H9 (cell line): Measurements from ENCODE around the gene ERH. TPM values are rescaled to one million over a fixed set of nuclear protein-coding genes. Genes with fewer than 3 reads are reported as not detected.

Source experiments
- DNase-seq: peaks from one replicate; pipeline ENCODE4 v3.0.0-alpha.2; 2017
- H2AFZ ChIP-seq: one replicate; pipeline ENCODE4 v1.6.1; 2013; ENCODE audit warnings: mild to moderate bottlenecking, low read length, control low read depth, moderate library complexity
- H2AK5ac ChIP-seq: 2 replicates; pipeline ENCODE4 v1.6.1; 2013; ENCODE audit warnings: low read length, control low read depth, mixed read lengths; ENCODE audit not compliant: insufficient read length
- H2BK120ac ChIP-seq: one replicate; pipeline ENCODE4 v1.6.1; 2013; ENCODE audit warnings: low read depth, mild to moderate bottlenecking, low read length, control low read depth, inconsistent platforms; ENCODE audit not compliant: poor library complexity, severe bottlenecking
- H2BK12ac ChIP-seq: 2 replicates; pipeline ENCODE4 v1.6.1; 2013; ENCODE audit warnings: low read length, control low read depth, mixed read lengths, low read depth; ENCODE audit not compliant: insufficient read length
- H2BK15ac ChIP-seq: 2 replicates; pipeline ENCODE4 v1.6.1; 2013; ENCODE audit warnings: low read depth, low read length, control low read depth
- H2BK20ac ChIP-seq: one replicate; pipeline ENCODE4 v1.6.1; 2013; ENCODE audit warnings: low read depth, mild to moderate bottlenecking, low read length, control low read depth, inconsistent platforms; ENCODE audit not compliant: poor library complexity, severe bottlenecking
- H2BK5ac ChIP-seq: 2 replicates; pipeline ENCODE4 v1.6.1; 2013; ENCODE audit warnings: low read length, control low read depth, mixed read lengths; ENCODE audit not compliant: insufficient read length
- H3K14ac ChIP-seq: 2 replicates; pipeline ENCODE4 v1.6.1; 2013; ENCODE audit warnings: low read length, control low read depth; ENCODE audit not compliant: insufficient read depth
- H3K18ac ChIP-seq: 2 replicates; pipeline ENCODE4 v1.6.1; 2013; ENCODE audit warnings: low read depth, mild to moderate bottlenecking, mixed read lengths, low read length, control low read depth; ENCODE audit not compliant: insufficient read length
- H3K23ac ChIP-seq: 2 replicates; pipeline ENCODE4 v1.6.1; 2013; ENCODE audit warnings: low read length, control low read depth, mixed read lengths, low read depth; ENCODE audit not compliant: insufficient read length
- H3K23me2 ChIP-seq: 2 replicates; pipeline ENCODE4 v1.6.1; 2013; ENCODE audit warnings: low read depth, mild to moderate bottlenecking, mixed read lengths, low read length, control low read depth; ENCODE audit not compliant: insufficient read length, poor library complexity, severe bottlenecking
- H3K27ac ChIP-seq: 2 replicates; pipeline ENCODE4 v1.5.1; 2013; ENCODE audit warnings: low read length, control low read depth, mixed read lengths, low read depth; ENCODE audit not compliant: insufficient read length
- H3K27me3 ChIP-seq: 2 replicates; pipeline ENCODE4 v1.6.1; 2013; ENCODE audit warnings: low read length, control low read depth, inconsistent platforms; ENCODE audit not compliant: insufficient read depth
- H3K4ac ChIP-seq: 2 replicates; pipeline ENCODE4 v1.6.1; 2013; ENCODE audit warnings: low read depth, mild to moderate bottlenecking, control low read depth, inconsistent platforms, low read length, moderate library complexity
- H3K4me1 ChIP-seq: 2 replicates; pipeline ENCODE4 v1.6.1; 2013; ENCODE audit warnings: low read length, control low read depth, inconsistent platforms; ENCODE audit not compliant: insufficient read depth
- H3K4me2 ChIP-seq: 2 replicates; pipeline ENCODE4 v1.6.1; 2013; ENCODE audit warnings: low read length, control low read depth, mixed read lengths; ENCODE audit not compliant: insufficient read length, insufficient read depth
- H3K56ac ChIP-seq: 2 replicates; pipeline ENCODE4 v1.6.1; 2013; ENCODE audit warnings: low read depth, mild to moderate bottlenecking, mixed read lengths, low read length, control low read depth; ENCODE audit not compliant: insufficient read length
- H3K79me1 ChIP-seq: 2 replicates; pipeline ENCODE4 v1.6.1; 2013; ENCODE audit warnings: low read depth, mild to moderate bottlenecking, moderate library complexity, low read length, control low read depth, inconsistent platforms; ENCODE audit not compliant: insufficient read depth, poor library complexity, severe bottlenecking
- H3K79me2 ChIP-seq: 2 replicates; pipeline ENCODE4 v1.6.1; 2013; ENCODE audit warnings: low read length, control low read depth, inconsistent platforms; ENCODE audit not compliant: insufficient read depth
- H3K9ac ChIP-seq: 2 replicates; pipeline ENCODE4 v1.6.1; 2013; ENCODE audit warnings: low read length, control low read depth, mixed read lengths; ENCODE audit not compliant: insufficient read length; ENCODE audit errors: extremely low read depth
- H3K9me3 ChIP-seq: one replicate; pipeline ENCODE4 v1.6.1; 2013; ENCODE audit warnings: low read depth, low read length, inconsistent platforms; ENCODE audit not compliant: control insufficient read depth
- H3T11ph ChIP-seq: one replicate; pipeline ENCODE4 v1.6.1; 2013; ENCODE audit warnings: mild to moderate bottlenecking, low read length, control low read depth, inconsistent platforms
- H4K20me1 ChIP-seq: one replicate; pipeline ENCODE4 v1.6.1; 2013; ENCODE audit not compliant: control insufficient read depth, insufficient read length, insufficient read depth
- H4K5ac ChIP-seq: 2 replicates; pipeline ENCODE4 v1.6.1; 2013; ENCODE audit warnings: low read depth, mild to moderate bottlenecking, mixed read lengths, low read length, control low read depth; ENCODE audit not compliant: insufficient read length
- H4K8ac ChIP-seq: replicated peaks from 2 replicates; pipeline ENCODE4 v1.6.1; 2013; ENCODE audit warnings: low read length, control low read depth, mixed read lengths, low read depth; ENCODE audit not compliant: insufficient read length
- H4K91ac ChIP-seq: 2 replicates; pipeline ENCODE4 v1.6.1; 2013; ENCODE audit warnings: low read depth, mild to moderate bottlenecking, moderate library complexity, mixed read lengths, low read length, control low read depth; ENCODE audit not compliant: insufficient read length
- H3K27ac Mint-ChIP-seq, 3 experiments: 2 replicates in 2 of 3; 3 replicates in 1 of 3; pipeline ENCODE4 v1.8.0; 2020 to 2021; ENCODE audit warnings: mixed read lengths in 3 of 3, mild to moderate bottlenecking in 1 of 3, moderate library complexity in 1 of 3
- H3K27me3 Mint-ChIP-seq: 2 replicates; pipeline ENCODE4 v1.8.0; 2021; ENCODE audit warnings: low read depth, mild to moderate bottlenecking, moderate library complexity, mixed read lengths
- H3K36me3 Mint-ChIP-seq, 3 experiments: 2 replicates in 2 of 3; 3 replicates in 1 of 3; pipeline ENCODE4 v1.8.0; 2020 to 2021; ENCODE audit warnings: low read depth in 3 of 3, mixed read lengths in 3 of 3; ENCODE audit not compliant: insufficient read depth in 1 of 3
- H3K4me1 Mint-ChIP-seq, 2 experiments: 2 replicates each; pipeline ENCODE4 v1.8.0; 2020; ENCODE audit warnings: mixed read lengths in 2 of 2
- H3K4me3 Mint-ChIP-seq, 2 experiments: 2 replicates in 1 of 2; 3 replicates in 1 of 2; pipeline ENCODE4 v1.8.0; 2020 to 2021; ENCODE audit warnings: mild to moderate bottlenecking in 2 of 2, mixed read lengths in 2 of 2, moderate library complexity in 1 of 2
- H3K9me3 Mint-ChIP-seq, 2 experiments: 2 replicates in 1 of 2; 3 replicates in 1 of 2; pipeline ENCODE4 v1.8.0; 2020; ENCODE audit warnings: mild to moderate bottlenecking in 2 of 2, mixed read lengths in 2 of 2, moderate library complexity in 1 of 2
- CTCF ChIP-seq: fragments of 200-600 bp; sonication (generic); conservative IDR thresholded peaks from 3 replicates; pipeline ENCODE4 v1.8.0; 2021; ENCODE audit warnings: antibody characterized with exemption, mild to moderate bottlenecking
- WGBS: extraction: QIAGEN DNeasy Blood & Tissue Kit; methylation state at CpG from one replicate; pipeline ENCODE4 v1.1.7; 2013; ENCODE audit warnings: missing lambda C conversion rate, low lambda C conversion rate, mixed read lengths; ENCODE audit not compliant: insufficient read length; ENCODE audit errors: extremely low coverage; 5-methylcytosine and 5-hydroxymethylcytosine counted together
- total RNA-seq: library from RNA; stranded (reverse); gene quantifications from 2 replicates; pipeline ENCODE4 v1.2.1, GENCODE V29; 2021

Gene ERH
- total RNA-seq, 1 experiment from 2014 or later: 443 TPM

GRCh38 chr14:69370061-69370460 is 28.0 kb downstream of the ERH start:
- TF ChIP-seq CTCF: no peak
- Histone ChIP-seq H2AK5ac (no peak overlapping the region), H4K5ac (no peak overlapping the region), H3K4me2 (no peak overlapping the region), H2AFZ (no peak overlapping the region), H2BK20ac (no peak overlapping the region), H3T11ph (no peak overlapping the region), H3K18ac (no peak overlapping the region), H4K91ac (no peak overlapping the region), H2BK5ac (no peak overlapping the region), H4K8ac (no peak overlapping the region), H3K4ac (no peak overlapping the region), H3K79me1 (no peaks in the 10 kb centered on the region), H2BK12ac (no peak overlapping the region), H3K56ac (no peak overlapping the region), H3K14ac (0 out of 2 replicates have a peak overlapping the region, but pooled peaks have one; percentile 58), H3K4me1 (no peaks in the 10 kb centered on the region), H2BK120ac (no peak overlapping the region), H3K23me2 (no peaks in the 10 kb centered on the region), H2BK15ac (no peak overlapping the region), H3K79me2 (no peaks in the 10 kb centered on the region), H3K9ac (no peak overlapping the region), H3K9me3 (no peaks in the 10 kb centered on the region), H3K27me3 (no peaks in the 10 kb centered on the region), H3K23ac (no peak overlapping the region), H4K20me1 (no peaks in the 10 kb centered on the region), H3K27ac (no peak overlapping the region)
- Mint-ChIP-seq H3K27me3 (no peaks in the 10 kb centered on the region), H3K36me3 (peaks cover 5 to 10% (median 5%) of the 10 kb centered on the region in 3 experiments; a peak in 6 of 7 replicates), H3K9me3 (no peaks in the 10 kb centered on the region), H3K4me3 (no peak overlapping the region), H3K4me1 (peaks cover 3 to 8% of the 10 kb centered on the region in 2 experiments), H3K27ac (no peak overlapping the region; a peak in 1 of 7 replicates)
- WGBS: no CpG with 5 or more reads among the region's 5 CpGs
- DNase-seq: no peak
